Natural killer cell (primary cell): Measurements from ENCODE around the gene PPP2R3C. TPM values are rescaled to one million over a fixed set of nuclear protein-coding genes. Genes with fewer than 3 reads are reported as not detected.

Experiments used
- ATAC-seq, 3 donors: fragments of 150-1000 bp in 2 of 3; fragments of 200-7000 bp in 1 of 3; cut with Tn5 transposase; 1 replicate in 1 of 3; 2 replicates in 2 of 3; pipeline ENCODE4 v1.10.0; 2021; ENCODE audit warnings: mild to moderate bottlenecking in 2 of 3, moderate library complexity in 2 of 3
- DNase-seq, 2 donors: peaks; one replicate each; pipeline versions ENCODE4 v3.0.0 to v3.0.0-alpha.2; 2013 to 2021; ENCODE audit warnings: mixed read lengths in 1 of 2
- H3K27ac ChIP-seq: one replicate; pipeline ENCODE4 v1.5.1; 2013; ENCODE audit warnings: mild to moderate bottlenecking, low read length
- H3K27me3 ChIP-seq: one replicate; pipeline ENCODE4 v1.6.1; 2013; ENCODE audit warnings: low read length; ENCODE audit not compliant: control insufficient read depth, insufficient read depth
- H3K36me3 ChIP-seq: one replicate; pipeline ENCODE4 v1.6.1; 2013; ENCODE audit warnings: low read length; ENCODE audit not compliant: control insufficient read depth, insufficient read depth
- H3K4me1 ChIP-seq: one replicate; pipeline ENCODE4 v1.6.1; 2013; ENCODE audit warnings: low read length; ENCODE audit not compliant: control insufficient read depth, insufficient read depth
- H3K4me3 ChIP-seq: one replicate; pipeline ENCODE4 v1.5.1; 2013; ENCODE audit warnings: low read length
- H3K9me3 ChIP-seq: one replicate; pipeline ENCODE4 v1.6.1; 2013; ENCODE audit warnings: low read length; ENCODE audit not compliant: control insufficient read depth, insufficient read depth
- H3K27ac Mint-ChIP-seq, 2 donors: one replicate each; pipeline ENCODE4 v1.8.0; 2022; ENCODE audit warnings: mild to moderate bottlenecking in 2 of 2, mixed read lengths in 2 of 2, moderate library complexity in 1 of 2
- H3K27me3 Mint-ChIP-seq, 2 donors: one replicate each; pipeline ENCODE4 v1.8.0; 2022; ENCODE audit warnings: low read depth in 2 of 2, mixed read lengths in 2 of 2
- H3K36me3 Mint-ChIP-seq: one replicate; pipeline ENCODE4 v1.8.0; 2022; ENCODE audit warnings: mixed read lengths
- H3K4me1 Mint-ChIP-seq, 2 donors: one replicate each; pipeline ENCODE4 v1.8.0; 2022; ENCODE audit warnings: mixed read lengths in 2 of 2
- H3K4me3 Mint-ChIP-seq: one replicate; pipeline ENCODE4 v1.8.0; 2022; ENCODE audit warnings: mild to moderate bottlenecking, moderate library complexity, mixed read lengths
- H3K9me3 Mint-ChIP-seq, 2 donors: one replicate each; pipeline ENCODE4 v1.8.0; 2022; ENCODE audit warnings: mixed read lengths in 2 of 2
- WGBS: methylation state at CpG from one replicate; pipeline ENCODE4 v1.1.7; 2013; ENCODE audit warnings: missing lambda C conversion rate; ENCODE audit not compliant: insufficient coverage; 5-methylcytosine and 5-hydroxymethylcytosine counted together
- intact Hi-C: fragments of 100-400 bp; cut with micrococcal nuclease; formaldehyde crosslinking; loops from one replicate; pipeline ENCODE4 v1.14.2; 2022
- total RNA-seq, 4 donors: library from RNA; stranded (reverse); fragments of 120-200 nt in 1 of 4; gene quantifications; one replicate each; pipeline versions ENCODE4 v1.2.3 to v1.2.4, GENCODE V29; 2013 to 2022
- TF ChIP-seq, protein P1 (sequence below): fragments of 200-600 bp; IDR thresholded peaks from one replicate; pipeline ENCODE4 v1.8.0; 2022; ENCODE audit warnings: antibody characterized with exemption

The PPP2R3C gene
- total RNA-seq, 3 donors from 2014 or later (not counting 1 experiment from before 2014, with no cell fraction given) = 41.5 to 49.7 (median 48.3) TPM

DNA sequence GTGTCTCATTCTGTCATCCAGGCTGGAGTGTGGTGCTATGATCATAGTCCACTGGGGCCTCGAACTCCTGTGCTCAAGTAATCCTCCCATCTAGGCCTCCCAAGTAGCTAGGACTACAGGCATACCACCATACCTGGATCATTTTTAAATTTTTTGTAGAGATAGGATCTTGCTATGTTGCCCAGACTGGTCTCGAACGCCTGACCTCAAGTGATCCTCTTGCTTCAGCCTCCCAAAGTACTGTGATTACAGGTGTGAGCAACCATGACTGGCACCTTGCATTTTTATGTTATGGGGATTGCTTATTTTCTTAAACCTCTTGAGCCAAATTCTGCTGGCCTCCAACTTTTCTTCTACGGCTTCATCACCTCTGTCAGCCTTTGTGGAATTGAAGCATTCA is 27.4 kb upstream of the PPP2R3C start:
- no peak overlapping the region for H3K4me3 Mint-ChIP-seq
- Histone ChIP-seq H3K4me3 (no peak overlapping the region), H3K4me1 (no peaks in the 10 kb centered on the region), H3K36me3 (peaks cover 5% of the 10 kb centered on the region), H3K27ac (no peak overlapping the region), H3K9me3 (no peaks in the 10 kb centered on the region), H3K27me3 (no peaks in the 10 kb centered on the region)
- peaks cover 10 to 22% of the 10 kb centered on the region in 2 donors for H3K4me1 Mint-ChIP-seq
- no peaks in the 10 kb centered on the region for H3K27me3 Mint-ChIP-seq
- TF ChIP-seq, protein P1, sequence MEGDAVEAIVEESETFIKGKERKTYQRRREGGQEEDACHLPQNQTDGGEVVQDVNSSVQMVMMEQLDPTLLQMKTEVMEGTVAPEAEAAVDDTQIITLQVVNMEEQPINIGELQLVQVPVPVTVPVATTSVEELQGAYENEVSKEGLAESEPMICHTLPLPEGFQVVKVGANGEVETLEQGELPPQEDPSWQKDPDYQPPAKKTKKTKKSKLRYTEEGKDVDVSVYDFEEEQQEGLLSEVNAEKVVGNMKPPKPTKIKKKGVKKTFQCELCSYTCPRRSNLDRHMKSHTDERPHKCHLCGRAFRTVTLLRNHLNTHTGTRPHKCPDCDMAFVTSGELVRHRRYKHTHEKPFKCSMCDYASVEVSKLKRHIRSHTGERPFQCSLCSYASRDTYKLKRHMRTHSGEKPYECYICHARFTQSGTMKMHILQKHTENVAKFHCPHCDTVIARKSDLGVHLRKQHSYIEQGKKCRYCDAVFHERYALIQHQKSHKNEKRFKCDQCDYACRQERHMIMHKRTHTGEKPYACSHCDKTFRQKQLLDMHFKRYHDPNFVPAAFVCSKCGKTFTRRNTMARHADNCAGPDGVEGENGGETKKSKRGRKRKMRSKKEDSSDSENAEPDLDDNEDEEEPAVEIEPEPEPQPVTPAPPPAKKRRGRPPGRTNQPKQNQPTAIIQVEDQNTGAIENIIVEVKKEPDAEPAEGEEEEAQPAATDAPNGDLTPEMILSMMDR = no peak
- 100% methylated on average over 4 of the region's 4 CpGs for WGBS
- ATAC-seq = no peak
- intact Hi-C loops = no loop called here
- H3K36me3 Mint-ChIP-seq = no peaks in the 10 kb centered on the region
- DNase-seq = no peak
- H3K9me3 Mint-ChIP-seq = no peaks in the 10 kb centered on the region
- peak overlapping the region; percentile 33 to 46 for H3K27ac Mint-ChIP-seq

DNA sequence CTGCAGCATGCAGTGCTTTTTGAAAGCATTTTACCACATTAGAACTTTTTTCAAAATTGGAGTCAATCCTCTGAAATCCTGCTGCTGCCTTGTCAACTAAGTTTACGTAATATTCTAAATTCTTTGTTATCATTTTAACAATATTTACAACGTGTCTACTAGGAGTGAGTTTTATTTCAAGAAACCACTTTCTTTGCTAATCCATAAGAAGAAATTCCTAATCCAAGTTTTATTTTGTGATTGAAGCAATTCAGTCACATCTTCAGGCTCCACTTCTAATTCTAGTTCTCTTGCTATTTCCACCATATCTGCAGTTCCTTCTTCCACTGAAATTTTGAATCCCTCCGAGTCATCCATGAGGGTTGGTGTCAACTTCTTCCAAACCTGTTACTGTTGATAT is 25.9 kb upstream of the PPP2R3C start:
- Histone ChIP-seq H3K36me3 (peaks cover 5% of the 10 kb centered on the region), H3K4me3 (no peak overlapping the region), H3K4me1 (no peaks in the 10 kb centered on the region), H3K27ac (no peak overlapping the region), H3K27me3 (no peaks in the 10 kb centered on the region), H3K9me3 (no peaks in the 10 kb centered on the region)
- ATAC-seq (no peak), DNase-seq (no peak)
- no peaks in the 10 kb centered on the region for H3K9me3 Mint-ChIP-seq
- 96% methylated on average over 2 of the region's 3 CpGs for WGBS
- H3K27ac Mint-ChIP-seq = no peak overlapping the region
- no peaks in the 10 kb centered on the region for H3K27me3 Mint-ChIP-seq
- H3K4me3 Mint-ChIP-seq = no peak overlapping the region
- H3K4me1 Mint-ChIP-seq = peaks cover 5 to 20% of the 10 kb centered on the region in 2 donors
- TF ChIP-seq, protein P1 = no peak
- H3K36me3 Mint-ChIP-seq = no peaks in the 10 kb centered on the region
- intact Hi-C loops = no loop called here

GRCh38 chr14:35147186-35147585 is 25.4 kb upstream of the PPP2R3C start:
- ATAC-seq (no peak), DNase-seq (no peak)
- no peaks in the 10 kb centered on the region for H3K4me1 ChIP-seq
- WGBS = 85% methylated on average over 2 of the region's 2 CpGs
- no peak overlapping the region for H3K27ac ChIP-seq
- Mint-ChIP-seq H3K36me3 (no peaks in the 10 kb centered on the region), H3K9me3 (no peaks in the 10 kb centered on the region), H3K4me1 (peaks cover 5 to 20% of the 10 kb centered on the region in 2 donors), H3K27ac (no peak overlapping the region), H3K27me3 (no peaks in the 10 kb centered on the region), H3K4me3 (no peak overlapping the region)
- H3K36me3 ChIP-seq = peaks cover 5% of the 10 kb centered on the region
- intact Hi-C loops = no loop called here
- H3K27me3 ChIP-seq = no peaks in the 10 kb centered on the region
- no peak overlapping the region for H3K4me3 ChIP-seq
- H3K9me3 ChIP-seq = no peaks in the 10 kb centered on the region
- TF ChIP-seq, protein P1 = no peak

DNA sequence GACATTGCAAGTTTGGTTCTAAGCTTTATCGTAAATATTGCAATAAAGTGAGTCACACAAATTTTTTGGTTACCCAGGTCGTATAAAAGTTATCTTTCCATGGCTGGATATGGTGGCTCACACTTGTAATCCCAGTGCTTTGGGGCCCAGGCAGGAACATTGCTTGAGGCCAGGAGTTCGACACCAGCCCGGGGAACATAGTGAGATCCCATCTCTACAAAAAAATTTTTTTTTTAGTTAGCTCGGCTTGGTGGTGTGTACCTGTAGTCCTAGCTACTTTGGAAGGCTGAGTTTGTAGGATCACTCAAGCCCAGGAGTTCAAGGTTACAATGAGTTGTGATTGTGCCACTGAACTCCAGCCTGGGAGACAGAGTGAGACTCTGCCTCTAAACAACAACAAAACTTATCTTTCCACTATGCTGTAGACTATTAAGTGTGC is 24.9 kb upstream of the PPP2R3C start:
- no peaks in the 10 kb centered on the region for H3K36me3 Mint-ChIP-seq
- peaks cover 5 to 20% of the 10 kb centered on the region in 2 donors for H3K4me1 Mint-ChIP-seq
- intact Hi-C loops = no loop called here
- Histone ChIP-seq H3K9me3 (no peaks in the 10 kb centered on the region), H3K4me3 (no peak overlapping the region), H3K27me3 (no peaks in the 10 kb centered on the region), H3K27ac (no peak overlapping the region), H3K36me3 (peaks cover 5% of the 10 kb centered on the region), H3K4me1 (no peaks in the 10 kb centered on the region)
- no peaks in the 10 kb centered on the region for H3K9me3 Mint-ChIP-seq
- H3K4me3 Mint-ChIP-seq = no peak overlapping the region
- H3K27me3 Mint-ChIP-seq = no peaks in the 10 kb centered on the region
- ATAC-seq = no peak
- H3K27ac Mint-ChIP-seq = no peak overlapping the region
- TF ChIP-seq, protein P1 = no peak
- 93% methylated on average over 5 of the region's 5 CpGs for WGBS
- DNase-seq = no peak
